ENCODE measurements around the gene NLRP4.

The NLRP4 gene

GRCh38 chr19:55902080-55902751 is 65.9 kb downstream of the NLRP4 start:
- TF ChIP-seq CTCF (conservative IDR thresholded peaks at IDR 0.05; ENCODE audit: low read depth, low read length) = no peak
- H3K4me3 ChIP-seq (ENCODE audit: low read depth, low read length) = no peak overlapping the region
- DNase-seq (ENCODE audit: low read depth) = no peak

GRCh38 chr19:55907286-55907685 is 70.9 kb downstream of the NLRP4 start:
- TF ChIP-seq CTCF (conservative IDR thresholded peaks at IDR 0.05; ENCODE audit: low read depth, low read length) = no peak
- H3K4me3 ChIP-seq (ENCODE audit: low read depth, low read length) = no peak overlapping the region
- DNase-seq (ENCODE audit: low read depth) = no peak

- DNase-seq (ENCODE audit: low read depth) = no peak
- TF ChIP-seq CTCF (conservative IDR thresholded peaks at IDR 0.05; ENCODE audit: low read depth, low read length) = no peak
- H3K4me3 ChIP-seq (ENCODE audit: low read depth, low read length) = no peak overlapping the region
Observed at GRCh38 chr19:55907746-55908145, 71.4 kb downstream of the NLRP4 start.

- H3K4me3 ChIP-seq (ENCODE audit: low read depth, low read length) = no peak overlapping the region
- no peak for DNase-seq (ENCODE audit: low read depth)
- no peak for TF ChIP-seq CTCF (conservative IDR thresholded peaks at IDR 0.05; ENCODE audit: low read depth, low read length)
Observed at GRCh38 chr19:55909801-55910200, 73.5 kb downstream of the NLRP4 start.

GRCh38 chr19:55912916-55913315 is 76.6 kb downstream of the NLRP4 start:
- DNase-seq (ENCODE audit: low read depth) = no peak
- no peak for TF ChIP-seq CTCF (conservative IDR thresholded peaks at IDR 0.05; ENCODE audit: low read depth, low read length)
- no peak overlapping the region for H3K4me3 ChIP-seq (ENCODE audit: low read depth, low read length)

- H3K4me3 ChIP-seq (ENCODE audit: low read depth, low read length) = no peak overlapping the region
- no peak for TF ChIP-seq CTCF (conservative IDR thresholded peaks at IDR 0.05; ENCODE audit: low read depth, low read length)
- DNase-seq (ENCODE audit: low read depth) = no peak
Observed at GRCh38 chr19:55913643-55914268, 77.4 kb downstream of the NLRP4 start.

GRCh38 chr19:55923556-55923955 is 87.2 kb downstream of the NLRP4 start:
- no peak for TF ChIP-seq CTCF (conservative IDR thresholded peaks at IDR 0.05; ENCODE audit: low read depth, low read length)
- H3K4me3 ChIP-seq (ENCODE audit: low read depth, low read length) = no peak overlapping the region
- no peak for DNase-seq (ENCODE audit: low read depth)

All from choroid plexus epithelial cell (primary cell).